Measurements from ENCODE around the gene WIPI1.
"Not testable (repeated sequence)": the region's sequence is repeated elsewhere in the genome, so short reads cannot be mapped to it uniquely, and the experiment has no call there.

The WIPI1 gene

DNA sequence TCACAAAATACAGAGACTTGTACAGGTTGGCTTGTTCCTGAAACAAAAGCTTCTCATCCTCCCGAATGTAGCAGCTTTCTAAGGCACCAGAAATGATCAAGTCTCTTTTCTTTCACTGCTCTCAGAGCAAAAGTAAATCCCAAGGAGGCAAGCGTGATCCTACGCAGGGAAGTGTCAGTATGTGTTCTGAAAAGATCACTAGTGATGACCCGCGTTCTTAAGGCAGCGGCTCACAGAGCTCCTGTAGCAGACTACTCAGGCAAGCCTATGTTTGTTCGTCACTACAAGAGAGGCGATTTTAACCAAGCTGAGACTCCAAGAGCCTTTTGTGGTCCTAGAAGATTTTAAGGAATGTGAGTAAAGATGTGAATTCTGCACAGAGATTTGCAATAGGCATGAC, 34.5 kb downstream of the WIPI1 start:
- Histone ChIP-seq H3K36me3 (no peaks in the 10 kb centered on the region), H3K27me3 (no peaks in the 10 kb centered on the region), H4K20me1 (no peaks in the 10 kb centered on the region), H3K9me3 (no peaks in the 10 kb centered on the region), H3K27ac (no peak overlapping the region), H3K4me1 (no peaks in the 10 kb centered on the region), H3K9ac (no peak overlapping the region), H3K4me2 (no peak overlapping the region), H3K4me3 (no peak overlapping the region)
- TF ChIP-seq Cebpa-rat (IDR thresholded peaks at IDR 0.05): no peak

DNA sequence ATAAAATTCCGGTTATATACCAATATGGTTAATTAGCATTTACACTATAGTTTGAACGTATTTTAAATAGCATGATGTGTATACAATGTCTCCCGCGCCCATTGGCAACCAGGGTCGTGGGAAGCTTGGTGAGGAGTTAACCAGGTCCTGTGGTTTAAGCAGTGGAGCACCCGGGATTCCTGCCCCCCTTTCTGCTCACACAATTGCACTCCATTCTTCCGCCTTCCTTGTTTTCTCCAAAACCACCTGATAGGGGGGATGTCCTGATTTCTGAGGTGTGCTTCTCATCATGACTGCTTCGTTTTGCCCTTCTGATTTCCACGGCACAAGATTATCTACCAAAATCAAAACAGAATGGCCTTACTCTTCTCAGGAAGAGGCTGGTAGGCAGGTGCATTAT, 35.8 kb downstream of the WIPI1 start:
- no peak overlapping the region for H3K27ac ChIP-seq
- H4K20me1 ChIP-seq: no peaks in the 10 kb centered on the region
- H3K27me3 ChIP-seq: no peaks in the 10 kb centered on the region
- no peak overlapping the region for H3K4me3 ChIP-seq
- H3K4me1 ChIP-seq: no peaks in the 10 kb centered on the region
- TF ChIP-seq Cebpa-rat (IDR thresholded peaks at IDR 0.05): no peak
- H3K9ac ChIP-seq: no peak overlapping the region
- H3K4me2 ChIP-seq: no peak overlapping the region
- no peaks in the 10 kb centered on the region for H3K36me3 ChIP-seq
- peaks cover 6% of the 10 kb centered on the region; the same call in 1 of the 2 replicates for H3K9me3 ChIP-seq

DNA sequence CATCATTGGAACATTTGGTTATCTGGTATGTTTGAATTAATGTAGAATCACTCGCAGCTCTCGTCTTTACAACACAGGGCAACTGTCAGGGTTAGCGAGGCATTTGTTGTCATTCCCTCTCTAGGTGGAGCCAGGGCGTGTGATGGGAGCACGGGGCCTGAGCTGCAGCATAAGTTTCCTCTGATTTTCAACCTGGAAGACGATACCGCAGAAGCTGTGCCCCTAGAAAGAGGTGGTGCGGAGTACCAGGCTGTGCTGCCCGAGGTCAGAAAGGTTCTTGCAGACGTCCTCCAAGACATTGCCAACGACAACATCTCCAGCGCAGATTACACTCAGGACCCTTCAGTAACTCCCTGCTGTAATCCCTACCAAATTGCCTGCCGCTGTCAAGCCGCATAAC, 37.2 kb downstream of the WIPI1 start:
- Histone ChIP-seq H3K27me3 (no peaks in the 10 kb centered on the region), H3K9ac (no peak overlapping the region), H4K20me1 (no peaks in the 10 kb centered on the region), H3K27ac (no peak overlapping the region), H3K4me3 (no peak overlapping the region), H3K9me3 (peaks cover 15% of the 10 kb centered on the region), H3K36me3 (no peaks in the 10 kb centered on the region), H3K4me2 (no peak overlapping the region), H3K4me1 (no peaks in the 10 kb centered on the region)
- TF ChIP-seq Cebpa-rat (IDR thresholded peaks at IDR 0.05): no peak

DNA sequence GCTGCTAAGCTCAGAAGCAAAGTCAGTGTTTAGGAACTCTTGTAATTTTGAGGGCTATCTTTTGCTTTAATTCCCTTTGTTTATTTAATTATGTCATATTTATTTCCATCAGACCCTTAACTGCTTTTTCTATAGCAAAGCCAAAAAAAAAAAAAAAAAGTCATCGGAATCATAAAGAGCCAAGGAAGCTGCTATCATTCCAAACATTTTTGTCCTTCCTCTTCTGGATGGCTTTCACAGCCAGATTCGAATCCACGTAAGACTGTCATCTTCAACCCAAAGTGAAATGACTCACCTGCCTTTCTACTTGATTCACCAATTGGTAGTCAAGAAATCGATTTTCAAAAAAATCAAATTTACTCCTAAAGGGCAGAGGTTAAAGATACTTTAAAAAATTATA, 38.4 kb downstream of the WIPI1 start:
- no peaks in the 10 kb centered on the region for H3K4me1 ChIP-seq
- H3K9me3 ChIP-seq: peaks cover 15% of the 10 kb centered on the region

DNA sequence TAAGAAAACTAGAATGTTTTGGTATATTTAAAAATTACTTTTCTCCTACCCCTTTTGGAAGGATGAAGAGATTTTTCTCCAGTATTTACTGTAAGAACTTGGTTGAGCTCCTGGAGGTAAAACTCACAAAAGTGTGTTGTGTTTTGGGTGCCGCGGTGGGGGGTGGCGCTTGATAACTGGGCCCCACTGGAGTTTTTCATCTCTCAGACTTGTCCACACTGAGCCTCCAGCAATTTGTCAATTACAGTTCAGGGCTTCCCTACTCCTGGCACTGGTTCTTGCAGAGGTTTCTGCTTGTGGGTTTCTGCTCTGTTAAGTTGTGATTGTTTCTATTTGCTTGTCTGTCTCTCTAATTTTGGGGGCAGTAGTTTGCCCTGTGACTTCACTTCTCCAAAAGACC, 40.0 kb downstream of the WIPI1 start:
- no peak overlapping the region for H3K4me2 ChIP-seq
- peaks cover 15% of the 10 kb centered on the region for H3K9me3 ChIP-seq
- H3K36me3 ChIP-seq: no peaks in the 10 kb centered on the region
- H3K4me1 ChIP-seq: no peaks in the 10 kb centered on the region
- H3K27ac ChIP-seq: no peak overlapping the region
- no peaks in the 10 kb centered on the region for H3K27me3 ChIP-seq
- no peak for TF ChIP-seq Cebpa-rat (IDR thresholded peaks at IDR 0.05)
- H4K20me1 ChIP-seq: no peaks in the 10 kb centered on the region
- H3K9ac ChIP-seq: no peak overlapping the region
- no peak overlapping the region for H3K4me3 ChIP-seq

More for the DNA sequence above, 38.4 kb downstream of the WIPI1 start:
- Histone ChIP-seq H3K36me3 (no peaks in the 10 kb centered on the region), H3K27ac (no peak overlapping the region), H3K4me3 (no peak overlapping the region), H4K20me1 (no peaks in the 10 kb centered on the region), H3K4me2 (no peak overlapping the region), H3K27me3 (no peaks in the 10 kb centered on the region), H3K9ac (no peak overlapping the region)
- TF ChIP-seq Cebpa-rat (IDR thresholded peaks at IDR 0.05): no peak

DNA sequence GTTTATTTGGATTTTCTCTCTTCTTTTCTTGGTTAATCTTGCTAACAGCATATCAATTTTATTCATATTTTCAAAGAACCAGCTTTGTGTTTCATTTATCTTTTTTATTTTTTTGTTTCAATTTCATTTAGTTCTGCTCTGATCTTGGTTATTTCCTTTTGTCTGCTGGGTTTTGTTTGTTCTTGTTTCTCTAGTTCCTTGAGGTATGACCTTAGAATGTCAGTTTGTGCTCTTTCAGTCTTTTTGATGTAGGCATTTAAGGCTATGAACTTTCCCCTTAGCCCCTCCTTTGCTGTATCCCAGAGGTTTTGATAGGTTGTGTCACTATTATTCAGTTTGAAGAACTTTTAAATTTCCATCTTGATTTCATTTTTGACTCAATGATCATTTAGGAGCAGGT, 42.4 kb downstream of the WIPI1 start:
- H3K4me2 ChIP-seq, H4K20me1 ChIP-seq, H3K9ac ChIP-seq, H3K27me3 ChIP-seq, H3K4me1 ChIP-seq, H3K4me3 ChIP-seq, H3K36me3 ChIP-seq, H3K27ac ChIP-seq: not testable (repeated sequence)
- H3K9me3 ChIP-seq: peaks cover 15% of the 10 kb centered on the region

DNA sequence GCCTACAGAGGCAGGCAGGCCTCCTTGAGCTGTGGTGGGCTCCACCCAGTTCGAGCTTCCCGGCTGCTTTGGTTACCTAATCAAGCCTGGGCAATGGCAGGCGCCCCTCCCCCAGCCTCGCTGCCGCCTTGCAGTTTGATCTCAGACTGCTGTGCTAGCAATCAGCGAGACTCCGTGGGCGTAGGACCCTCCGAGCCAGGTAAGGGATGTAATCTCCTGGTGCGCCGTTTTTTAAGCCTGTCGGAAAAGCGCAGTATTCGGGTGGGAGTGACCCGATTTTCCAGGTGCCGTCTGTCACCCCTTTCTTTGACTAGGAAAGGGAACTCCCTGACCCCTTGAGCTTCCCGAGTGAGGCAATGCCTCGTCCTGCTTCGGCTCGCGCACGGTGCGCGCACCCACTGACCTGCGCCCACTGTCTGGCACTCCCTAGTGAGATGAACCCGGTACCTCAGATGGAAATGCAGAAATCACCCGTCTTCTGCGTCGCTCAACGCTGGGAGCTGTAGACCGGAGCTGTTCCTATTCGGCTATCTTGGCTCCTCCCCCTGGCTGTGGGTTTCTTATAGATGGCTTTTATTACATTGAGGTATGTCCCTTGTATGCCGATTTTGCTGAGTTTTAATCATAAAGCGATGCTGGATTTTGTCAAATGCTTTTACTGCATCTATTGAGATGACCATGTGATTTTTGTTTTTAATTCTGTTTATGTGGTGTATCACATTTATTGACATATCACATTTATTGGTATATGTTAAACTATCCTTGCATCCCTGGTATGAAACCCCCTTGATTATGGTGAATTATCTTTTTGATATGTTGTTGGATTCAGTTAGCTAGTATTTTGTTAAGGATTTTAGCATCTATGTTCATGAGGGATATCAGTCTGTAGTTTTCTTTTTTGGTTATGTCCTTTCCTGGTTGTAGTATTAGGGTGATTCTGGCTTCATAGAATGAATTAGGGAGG, 43.4 kb downstream of the WIPI1 start:
- Histone ChIP-seq H3K4me3 (peak overlapping the region; percentile 59), H3K4me2 (peak overlapping the region; percentile 57), H3K9me3 (peaks cover 15% of the 10 kb centered on the region)
- H3K27me3 ChIP-seq, H3K36me3 ChIP-seq, H3K27ac ChIP-seq, H3K4me1 ChIP-seq, H3K9ac ChIP-seq, H4K20me1 ChIP-seq: not testable (repeated sequence)

DNA sequence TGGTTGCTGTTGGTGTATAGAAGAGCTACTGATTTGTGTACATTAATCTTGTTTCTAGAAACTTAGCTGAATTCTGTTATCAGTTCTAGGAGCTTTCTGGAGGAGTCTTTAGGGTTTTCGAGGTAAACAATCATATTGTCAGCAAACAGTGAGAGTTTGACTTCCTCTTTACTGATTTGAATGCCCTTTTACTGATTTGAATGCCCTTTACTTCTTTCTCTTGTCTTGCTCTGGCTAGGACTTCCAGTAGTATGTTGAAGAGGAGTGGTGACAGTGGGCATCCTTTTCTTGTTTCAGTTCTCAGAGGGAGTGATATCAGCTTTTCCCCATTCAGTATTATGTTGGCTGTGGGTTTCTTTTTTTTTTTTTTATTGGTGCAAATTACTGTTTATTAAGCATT, 49.6 kb downstream of the WIPI1 start:
- H3K4me2 ChIP-seq, H4K20me1 ChIP-seq, H3K27me3 ChIP-seq, H3K4me3 ChIP-seq, H3K27ac ChIP-seq, H3K36me3 ChIP-seq, H3K9ac ChIP-seq, H3K4me1 ChIP-seq: not testable (repeated sequence)
- peaks cover 14% of the 10 kb centered on the region for H3K9me3 ChIP-seq

DNA sequence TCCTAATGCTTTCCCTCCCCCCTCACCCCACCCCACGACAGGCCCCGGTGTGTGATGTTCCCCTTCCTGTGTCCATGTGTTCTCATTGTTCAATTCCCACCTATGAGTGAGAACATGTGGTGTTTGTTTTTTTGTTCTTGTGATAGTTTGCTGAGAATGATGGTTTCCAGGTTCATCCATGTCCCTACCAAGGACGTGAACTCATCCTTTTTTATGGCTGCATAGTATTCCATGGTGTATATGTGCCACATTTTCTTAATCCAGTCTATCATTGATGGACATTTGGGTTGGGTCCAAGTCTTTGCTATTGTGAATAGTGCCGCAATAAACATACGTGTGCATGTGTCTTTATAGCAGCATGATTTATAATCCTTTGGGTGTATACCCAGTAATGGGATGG, 53.5 kb downstream of the WIPI1 start:
- not testable (repeated sequence) for H3K27me3 ChIP-seq, H3K36me3 ChIP-seq, H3K9ac ChIP-seq, H3K4me3 ChIP-seq, H4K20me1 ChIP-seq, H3K27ac ChIP-seq, H3K4me2 ChIP-seq
- Histone ChIP-seq H3K4me1 (peaks cover 26% of the 10 kb centered on the region), H3K9me3 (peaks cover 14% of the 10 kb centered on the region)

DNA sequence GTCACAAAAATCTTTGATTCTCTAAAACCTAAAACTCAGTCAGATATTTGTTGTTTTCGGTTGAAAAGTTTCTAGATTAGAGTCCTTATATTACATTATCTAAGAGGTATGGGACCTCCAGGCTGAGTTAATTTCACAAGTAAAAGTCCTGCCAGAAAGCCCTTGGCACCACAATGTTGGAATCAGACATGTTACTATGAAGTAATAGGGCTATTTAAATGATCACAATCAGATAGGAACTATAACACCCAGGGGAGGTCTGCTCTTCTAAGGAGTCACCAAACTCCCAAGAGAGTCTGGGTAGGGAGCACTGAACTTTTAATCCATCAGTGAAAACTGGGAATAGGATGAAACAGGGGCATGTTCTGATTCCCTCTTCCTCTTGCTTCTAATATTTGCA, 54.2 kb downstream of the WIPI1 start:
- no peak overlapping the region for H3K27ac ChIP-seq

DNA sequence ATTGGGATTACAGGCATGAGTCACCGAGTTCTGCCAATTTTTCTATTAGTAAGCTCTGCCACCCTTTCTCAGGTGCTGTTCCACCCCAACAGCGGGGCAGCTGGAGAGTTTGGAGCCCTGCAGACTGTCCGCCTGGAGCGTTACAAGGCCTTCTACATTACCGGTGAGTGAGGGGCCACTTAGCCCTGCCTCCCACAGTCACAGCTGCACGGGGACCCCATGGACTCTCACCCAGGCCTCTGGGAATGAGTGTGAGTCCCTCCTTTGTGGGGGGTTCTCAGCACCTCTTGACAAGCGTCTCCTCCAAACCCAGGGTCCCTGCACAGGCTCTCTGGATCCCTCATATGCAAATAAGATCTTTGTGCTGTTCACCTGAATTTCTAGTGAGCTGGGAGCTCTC, 56.0 kb downstream of the WIPI1 start:
- TF ChIP-seq Cebpa-rat (IDR thresholded peaks at IDR 0.05): no peak
- Histone ChIP-seq H3K27ac (no peak overlapping the region), H3K27me3 (no peaks in the 10 kb centered on the region), H3K4me3 (no peak overlapping the region), H3K9me3 (peaks cover 10% of the 10 kb centered on the region), H3K4me2 (no peak overlapping the region), H3K9ac (no peak overlapping the region), H3K4me1 (peaks cover 52% of the 10 kb centered on the region), H3K36me3 (no peaks in the 10 kb centered on the region), H4K20me1 (no peaks in the 10 kb centered on the region)

More for the DNA sequence above, 54.2 kb downstream of the WIPI1 start:
- no peaks in the 10 kb centered on the region for H4K20me1 ChIP-seq
- no peak for TF ChIP-seq Cebpa-rat (IDR thresholded peaks at IDR 0.05)
- no peak overlapping the region for H3K9ac ChIP-seq
- H3K9me3 ChIP-seq: peaks cover 14% of the 10 kb centered on the region
- peaks cover 34% of the 10 kb centered on the region for H3K4me1 ChIP-seq
- H3K27me3 ChIP-seq: no peaks in the 10 kb centered on the region
- no peak overlapping the region for H3K4me3 ChIP-seq
- H3K4me2 ChIP-seq: no peak overlapping the region
- H3K36me3 ChIP-seq: no peaks in the 10 kb centered on the region

All from BLaER1 (cell line).